ENCODE results near the gene LACC1. TPM values are rescaled to one million over a fixed set of nuclear protein-coding genes. Genes with fewer than 3 reads are reported as not detected.

Gene LACC1
- 13.6 TPM for total RNA-seq
- long read RNA-seq, full-length matches to known transcripts = 14 of 31 reads
- long read RNA-seq, partial matches to known transcripts = 2 of 31 reads
- long read RNA-seq, other reads (novel, unspliced or antisense) = 15 of 31 reads

GRCh38 chr13:43879755-43880181 is at the start of gene LACC1:
TSS of gene LACC1 (plus strand) at chr13:43879904. CDS start at chr13:43880986, 1,082 bp downstream.
- no peak for DNase-seq (ENCODE audit: low spot score)

GRCh38 chr13:43830497-43830881 is 49.2 kb upstream of the LACC1 start:
- no peak for DNase-seq (ENCODE audit: low spot score)

- no peak for DNase-seq (ENCODE audit: low spot score)
These were observed 48.6 kb upstream of the LACC1 start for GRCh38 chr13:43831088-43831487.

- no peak for DNase-seq (ENCODE audit: low spot score)
These were observed 44.0 kb upstream of the LACC1 start for GRCh38 chr13:43835701-43836100.

- no peak for DNase-seq (ENCODE audit: low spot score)
These were observed 40.8 kb upstream of the LACC1 start for GRCh38 chr13:43838909-43839308.

- DNase-seq (ENCODE audit: low spot score) = no peak
These were observed 33.1 kb upstream of the LACC1 start for GRCh38 chr13:43846496-43847158.

GRCh38 chr13:43848001-43848649 is 31.6 kb upstream of the LACC1 start:
- no peak for DNase-seq (ENCODE audit: low spot score)

- no peak for DNase-seq (ENCODE audit: low spot score)
These were observed 28.8 kb upstream of the LACC1 start for GRCh38 chr13:43850873-43851272.

- no peak for DNase-seq (ENCODE audit: low spot score)
These were observed 26.7 kb upstream of the LACC1 start for GRCh38 chr13:43852923-43853404.

GRCh38 chr13:43861863-43862262 is 17.8 kb upstream of the LACC1 start:
- no peak for DNase-seq (ENCODE audit: low spot score)

GRCh38 chr13:43864921-43865320 is 14.8 kb upstream of the LACC1 start:
- no peak for DNase-seq (ENCODE audit: low spot score)

- no peak for DNase-seq (ENCODE audit: low spot score)
These were observed 13.8 kb upstream of the LACC1 start for GRCh38 chr13:43865892-43866291.

- DNase-seq (ENCODE audit: low spot score) = no peak
These were observed 7.5 kb upstream of the LACC1 start for GRCh38 chr13:43872181-43872580.

- no peak for DNase-seq (ENCODE audit: low spot score)
These were observed 5.1 kb upstream of the LACC1 start for GRCh38 chr13:43874504-43875092.

- no peak for DNase-seq (ENCODE audit: low spot score)
These were observed 3.3 kb upstream of the LACC1 start for GRCh38 chr13:43876366-43876765.

- no peak for DNase-seq (ENCODE audit: low spot score)
These were observed 2.4 kb upstream of the LACC1 start for GRCh38 chr13:43877326-43877725.

GRCh38 chr13:43877766-43878165 is 1.9 kb upstream of the LACC1 start:
- no peak for DNase-seq (ENCODE audit: low spot score)

- peak; percentile 96 for DNase-seq (ENCODE audit: low spot score)
These were observed 581 bp upstream of the LACC1 start, which contains the start of gene CCDC122 for GRCh38 chr13:43878892-43879754. TSS of gene CCDC122 (minus strand) at chr13:43879740. CDS start at chr13:43869376, 10,364 bp downstream.

GRCh38 chr13:43880214-43880855 is 631 bp downstream of the LACC1 start:
- no peak for DNase-seq (ENCODE audit: low spot score)

- DNase-seq (ENCODE audit: low spot score) = no peak
These were observed 1.2 kb downstream of the LACC1 start for GRCh38 chr13:43880926-43881325.

- DNase-seq (ENCODE audit: low spot score) = no peak
These were observed 1.9 kb downstream of the LACC1 start for GRCh38 chr13:43881580-43881979.

Data from mesenteric fat pad (tissue), 1 donor.